Mesenchymal stem cell (in vitro differentiated cells and primary cell): ENCODE data around the gene PRKCA.
A peak's percentile ranks its signal among the peaks of the same experiment; 100 is the strongest.

Experiments
- DNase-seq: peaks from one replicate; pipeline ENCODE4 v3.0.0-alpha.2; 2013
- H2AFZ ChIP-seq: one replicate; pipeline ENCODE4 v1.6.1; 2013; ENCODE audit warnings: low read depth, mild to moderate bottlenecking, control low read depth, inconsistent platforms, low read length, moderate library complexity
- H2AK5ac ChIP-seq: 2 replicates; pipeline ENCODE4 v1.6.1; 2013; ENCODE audit warnings: low read length, moderate library complexity, mild to moderate bottlenecking, inconsistent platforms; ENCODE audit not compliant: severe bottlenecking
- H2BK120ac ChIP-seq: one replicate; pipeline ENCODE4 v1.6.1; 2013; ENCODE audit warnings: low read depth, mild to moderate bottlenecking, inconsistent platforms, low read length, moderate library complexity
- H2BK12ac ChIP-seq, 2 experiments: one replicate each; pipeline ENCODE4 v1.6.1; 2013; ENCODE audit warnings: inconsistent platforms in 2 of 2, low read length in 2 of 2, mild to moderate bottlenecking in 2 of 2, moderate library complexity in 2 of 2, control low read depth in 1 of 2
- H2BK15ac ChIP-seq: one replicate; pipeline ENCODE4 v1.6.1; 2013; ENCODE audit warnings: mild to moderate bottlenecking, low read depth, inconsistent platforms; ENCODE audit not compliant: poor library complexity, severe bottlenecking
- H2BK5ac ChIP-seq: 2 replicates; pipeline ENCODE4 v1.6.1; 2013; ENCODE audit warnings: low read depth, mild to moderate bottlenecking, low read length, control low read depth, inconsistent platforms; ENCODE audit not compliant: poor library complexity, severe bottlenecking
- H3K14ac ChIP-seq, 2 experiments: one replicate each; pipeline ENCODE4 v1.6.1; 2013; ENCODE audit warnings: inconsistent platforms in 2 of 2, low read length in 2 of 2, control low read depth in 1 of 2, mild to moderate bottlenecking in 1 of 2, moderate library complexity in 1 of 2
- H3K18ac ChIP-seq, 2 experiments: one replicate each; pipeline ENCODE4 v1.6.1; 2013; ENCODE audit warnings: inconsistent platforms in 2 of 2, low read length in 2 of 2, control low read depth in 1 of 2, low read depth in 1 of 2, mild to moderate bottlenecking in 1 of 2
- H3K23ac ChIP-seq, 2 experiments: one replicate each; pipeline ENCODE4 v1.6.1; 2013; ENCODE audit warnings: inconsistent platforms in 2 of 2, low read length in 2 of 2, mild to moderate bottlenecking in 2 of 2, moderate library complexity in 2 of 2, control low read depth in 1 of 2
- H3K27ac ChIP-seq: 2 replicates; pipeline ENCODE4 v1.5.1; 2013; ENCODE audit warnings: mild to moderate bottlenecking, moderate library complexity, low read length, control low read depth, inconsistent platforms; ENCODE audit not compliant: poor library complexity, severe bottlenecking
- H3K27me3 ChIP-seq, 2 experiments: 2 replicates each; pipeline versions ENCODE4 v1.6.1 to v1.7.0; 2013; ENCODE audit warnings: low read length in 2 of 2, mild to moderate bottlenecking in 2 of 2, moderate library complexity in 2 of 2, control low read depth in 1 of 2, inconsistent platforms in 1 of 2; ENCODE audit not compliant: control insufficient read depth in 1 of 2, insufficient read depth in 1 of 2
- H3K36me3 ChIP-seq, 2 experiments: 2 replicates each; pipeline versions ENCODE4 v1.6.1 to v1.7.0; 2013; ENCODE audit warnings: low read length in 2 of 2, control low read depth in 1 of 2, inconsistent platforms in 1 of 2, low read depth in 1 of 2, mild to moderate bottlenecking in 1 of 2; ENCODE audit not compliant: insufficient read depth in 2 of 2, control insufficient read depth in 1 of 2
- H3K4ac ChIP-seq, 2 experiments: one replicate each; pipeline ENCODE4 v1.6.1; 2013; ENCODE audit warnings: inconsistent platforms in 2 of 2, low read length in 2 of 2, mild to moderate bottlenecking in 2 of 2, moderate library complexity in 2 of 2, control low read depth in 1 of 2, low read depth in 1 of 2
- H3K4me1 ChIP-seq: 2 replicates; pipeline ENCODE4 v1.6.1; 2013; ENCODE audit warnings: low read depth, low read length, control low read depth; ENCODE audit not compliant: control insufficient read depth, insufficient read depth
- H3K4me2 ChIP-seq: 2 replicates; pipeline ENCODE4 v1.6.1; 2013; ENCODE audit warnings: low read length, mild to moderate bottlenecking, inconsistent platforms; ENCODE audit not compliant: poor library complexity, severe bottlenecking
- H3K4me3 ChIP-seq, 2 experiments: 2 replicates each; pipeline versions ENCODE4 v1.5.1 to v1.7.0; 2013; ENCODE audit warnings: low read length in 2 of 2, mild to moderate bottlenecking in 2 of 2, control low read depth in 1 of 2, low read depth in 1 of 2; ENCODE audit not compliant: insufficient read depth in 1 of 2
- H3K79me1 ChIP-seq: replicated peaks from 2 replicates; pipeline ENCODE4 v1.6.1; 2013; ENCODE audit warnings: mild to moderate bottlenecking, control low read depth, low read length, inconsistent platforms; ENCODE audit not compliant: poor library complexity, severe bottlenecking
- H3K9ac ChIP-seq: 2 replicates; pipeline ENCODE4 v1.7.0; 2013; ENCODE audit warnings: mild to moderate bottlenecking, low read length, moderate library complexity
- H3K9me3 ChIP-seq: 2 replicates; pipeline ENCODE4 v1.7.0; 2013; ENCODE audit warnings: mild to moderate bottlenecking, low read length; ENCODE audit not compliant: control insufficient read depth
- H4K8ac ChIP-seq: one replicate; pipeline ENCODE4 v1.6.1; 2013; ENCODE audit warnings: inconsistent platforms, mild to moderate bottlenecking, low read length, moderate library complexity
- H4K91ac ChIP-seq: one replicate; pipeline ENCODE4 v1.6.1; 2013; ENCODE audit warnings: mild to moderate bottlenecking, low read length, inconsistent platforms
- WGBS: methylation state at CpG from one replicate; pipeline ENCODE4 v1.1.7; 2013; ENCODE audit warnings: mixed read lengths; 5-methylcytosine and 5-hydroxymethylcytosine counted together

The PRKCA gene

DNA sequence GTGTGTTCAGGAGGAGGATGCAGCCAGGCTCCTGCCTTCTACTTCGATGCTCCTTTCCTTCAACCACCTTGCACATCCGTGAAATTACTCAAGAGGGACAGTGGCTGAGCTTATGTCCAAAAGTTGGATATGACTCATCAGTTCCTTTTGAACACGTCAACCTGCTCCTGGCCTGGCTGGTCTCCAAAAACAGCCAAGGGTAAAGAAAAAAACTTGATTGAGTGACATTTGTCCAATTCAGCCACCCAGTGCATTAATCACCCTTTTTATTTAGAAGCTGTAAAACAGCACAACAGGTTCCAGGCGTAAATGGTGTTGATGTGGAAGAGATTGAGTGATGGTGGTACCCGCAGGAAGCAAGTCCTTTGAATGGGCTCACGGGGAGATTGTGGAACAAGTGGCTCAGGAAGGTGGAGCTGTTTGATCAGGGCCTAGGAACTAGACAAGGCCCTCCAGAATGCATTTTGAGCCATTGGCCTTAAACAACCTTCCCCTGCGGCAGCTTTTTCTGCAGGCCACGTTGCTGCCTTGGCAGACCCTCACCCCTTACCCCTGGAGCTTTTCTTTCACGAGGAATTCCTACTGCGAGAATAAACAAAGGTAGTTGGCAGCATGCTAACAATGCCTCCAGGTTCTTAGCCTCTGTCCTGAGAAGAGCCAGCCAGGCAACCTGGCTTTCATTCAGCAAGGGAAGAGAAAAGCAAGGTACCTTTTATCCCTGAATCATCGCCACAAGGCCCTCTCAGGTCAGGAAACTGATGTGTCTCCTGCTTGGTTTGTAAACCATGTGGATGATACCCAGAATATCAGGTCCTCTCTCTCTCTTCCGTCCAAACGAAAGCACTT lies 359.2 kb downstream of the PRKCA start:
- Histone ChIP-seq H2BK15ac (no peak overlapping the region), H2BK5ac (no peak overlapping the region), H3K4me1 (peaks cover 6% of the 10 kb centered on the region), H4K91ac (no peak overlapping the region), H2BK120ac (no peak overlapping the region), H3K79me1 (peaks cover 24% of the 10 kb centered on the region), H3K23ac (no peak overlapping the region), H3K27me3 (no peaks in the 10 kb centered on the region), H3K4me3 (no peak overlapping the region), H3K14ac (no peak overlapping the region), H2BK12ac (no peak overlapping the region), H4K8ac (no peak overlapping the region), H3K4me2 (no peak overlapping the region), H2AK5ac (no peak overlapping the region), H3K9ac (no peak overlapping the region), H2AFZ (no peak overlapping the region), H3K27ac (no peak overlapping the region), H3K36me3 (peaks cover 10 to 15% of the 10 kb centered on the region in 2 experiments), H3K4ac (no peak overlapping the region), H3K18ac (no peak overlapping the region), H3K9me3 (no peaks in the 10 kb centered on the region)
- 87% methylated on average over 13 of the region's 13 CpGs for WGBS
- peak; percentile 27 for DNase-seq

DNA sequence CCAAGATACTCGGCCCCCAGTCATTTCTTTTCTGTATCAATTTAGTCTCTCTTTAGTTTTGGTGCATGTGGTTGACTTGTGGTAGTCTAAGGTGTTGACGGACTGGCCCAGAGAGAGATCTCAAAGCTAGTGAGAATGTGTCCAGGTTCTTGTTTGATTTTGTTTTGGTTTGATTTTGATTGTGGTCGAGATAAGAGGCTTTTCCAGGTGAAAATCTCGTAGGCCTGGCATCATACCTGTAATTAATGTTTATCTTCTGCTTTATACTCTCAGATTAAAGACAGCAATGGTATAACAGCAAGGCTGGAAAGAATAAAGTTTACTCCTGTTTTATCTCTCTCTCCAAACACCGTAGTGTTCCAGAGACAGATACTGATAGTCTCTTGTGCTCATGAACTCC lies 360.1 kb downstream of the PRKCA start:
- Histone ChIP-seq H2AFZ (no peak overlapping the region), H2BK15ac (no peak overlapping the region), H3K14ac (no peak overlapping the region), H3K4me2 (no peak overlapping the region), H2BK12ac (no peak overlapping the region), H3K18ac (no peak overlapping the region), H2AK5ac (no peak overlapping the region), H3K4ac (no peak overlapping the region), H3K27ac (no peak overlapping the region), H4K8ac (no peak overlapping the region), H4K91ac (no peak overlapping the region), H3K36me3 (peaks cover 10 to 15% of the 10 kb centered on the region in 2 experiments), H3K4me1 (peaks cover 6% of the 10 kb centered on the region), H3K4me3 (no peak overlapping the region), H2BK120ac (no peak overlapping the region), H3K79me1 (peaks cover 26% of the 10 kb centered on the region), H3K9me3 (no peaks in the 10 kb centered on the region), H3K9ac (no peak overlapping the region), H3K27me3 (no peaks in the 10 kb centered on the region), H2BK5ac (no peak overlapping the region), H3K23ac (no peak overlapping the region)
- no peak for DNase-seq
- 100% methylated on average over 2 of the region's 5 CpGs for WGBS

DNA sequence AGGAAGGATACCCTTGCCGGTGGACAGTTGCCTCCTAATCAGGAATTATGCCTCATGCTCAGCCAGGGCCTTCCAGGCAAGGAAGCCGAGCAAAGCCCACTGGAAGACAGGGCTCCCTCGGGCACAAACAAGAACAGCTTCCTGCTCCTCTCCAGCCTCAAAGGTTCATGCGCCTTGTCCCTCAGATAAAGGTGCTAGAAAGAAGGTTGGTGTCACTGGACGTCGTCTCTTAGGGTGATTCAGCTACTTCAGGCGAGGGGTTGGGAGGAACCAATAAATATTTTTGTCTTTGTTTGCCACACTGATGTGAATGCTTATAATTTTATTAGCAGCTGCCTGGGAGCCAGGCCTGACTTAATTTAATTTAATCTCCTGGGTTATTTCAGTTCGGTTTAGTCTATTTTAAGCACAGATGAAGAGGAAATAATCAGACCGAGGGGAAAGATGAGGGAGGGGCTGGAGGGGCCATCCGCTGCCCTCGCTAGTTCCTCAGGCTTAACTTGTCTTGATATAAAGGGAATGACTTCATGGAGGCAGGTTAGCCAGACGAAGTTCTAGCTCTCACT lies 360.7 kb downstream of the PRKCA start:
- H3K79me1 ChIP-seq = peaks cover 26% of the 10 kb centered on the region
- DNase-seq = no peak
- no peak overlapping the region for H4K91ac ChIP-seq
- H2AK5ac ChIP-seq = no peak overlapping the region
- H3K18ac ChIP-seq = no peak overlapping the region
- no peak overlapping the region for H3K4ac ChIP-seq
- no peak overlapping the region for H2BK12ac ChIP-seq
- H2BK120ac ChIP-seq = no peak overlapping the region
- H2BK5ac ChIP-seq = no peak overlapping the region
- H3K27ac ChIP-seq = no peak overlapping the region
- no peak overlapping the region for H3K4me2 ChIP-seq
- no peak overlapping the region for H2BK15ac ChIP-seq
- no peaks in the 10 kb centered on the region for H3K9me3 ChIP-seq
- no peak overlapping the region for H2AFZ ChIP-seq
- no peak overlapping the region for H3K23ac ChIP-seq
- H3K36me3 ChIP-seq = peaks cover 10 to 18% of the 10 kb centered on the region in 2 experiments
- no peak overlapping the region for H4K8ac ChIP-seq
- H3K27me3 ChIP-seq = no peaks in the 10 kb centered on the region
- H3K14ac ChIP-seq = no peak overlapping the region
- H3K9ac ChIP-seq = no peak overlapping the region
- WGBS = 92% methylated on average over 12 of the region's 12 CpGs
- no peak overlapping the region for H3K4me3 ChIP-seq
- peaks cover 6% of the 10 kb centered on the region for H3K4me1 ChIP-seq

DNA sequence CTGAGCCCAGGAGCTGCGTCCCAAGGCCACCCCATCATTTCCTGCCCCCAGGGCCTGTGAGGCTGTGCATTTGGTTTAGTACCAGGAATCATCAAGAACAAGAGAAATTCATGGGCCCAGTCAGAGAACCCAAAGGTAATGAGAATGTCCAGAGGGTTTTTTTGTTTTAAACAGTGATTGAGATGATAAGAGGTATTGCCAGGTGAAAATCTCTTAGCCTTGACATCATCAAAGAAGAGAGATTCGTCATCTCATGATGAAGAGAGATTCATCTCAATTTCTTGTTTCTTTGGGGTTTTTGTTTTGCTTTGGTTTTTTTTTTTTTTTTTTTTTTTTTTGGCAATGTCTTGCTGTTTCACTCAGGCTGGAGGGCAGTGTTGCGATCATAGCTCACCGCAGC lies 361.9 kb downstream of the PRKCA start:
- no peak for DNase-seq
- H3K4ac ChIP-seq = no peak overlapping the region
- H4K91ac ChIP-seq = no peak overlapping the region
- no peak overlapping the region for H2BK15ac ChIP-seq
- H3K4me3 ChIP-seq = no peak overlapping the region
- H3K23ac ChIP-seq = no peak overlapping the region
- 100% methylated on average over 4 of the region's 4 CpGs for WGBS
- peaks cover 26% of the 10 kb centered on the region for H3K79me1 ChIP-seq
- no peaks in the 10 kb centered on the region for H3K9me3 ChIP-seq
- H2AFZ ChIP-seq = no peak overlapping the region
- no peak overlapping the region for H2BK5ac ChIP-seq
- no peak overlapping the region for H4K8ac ChIP-seq
- H3K9ac ChIP-seq = no peak overlapping the region
- H3K36me3 ChIP-seq = peaks cover 5 to 9% of the 10 kb centered on the region in 2 experiments
- peaks cover 6% of the 10 kb centered on the region for H3K4me1 ChIP-seq
- no peak overlapping the region for H2AK5ac ChIP-seq
- no peak overlapping the region for H2BK12ac ChIP-seq
- H3K27me3 ChIP-seq = no peaks in the 10 kb centered on the region
- H3K4me2 ChIP-seq = no peak overlapping the region
- H3K27ac ChIP-seq = no peak overlapping the region
- H2BK120ac ChIP-seq = no peak overlapping the region
- H3K18ac ChIP-seq = no peak overlapping the region
- no peak overlapping the region for H3K14ac ChIP-seq
